Fibroblast of the aortic adventitia (primary cell): ENCODE data around the gene GNA12. TPM values are rescaled to one million over a fixed set of nuclear protein-coding genes. Genes with fewer than 3 reads are reported as not detected.

Experiments used
- DNase-seq: peaks from one replicate; pipeline ENCODE4 v3.0.0-alpha.2; 2010; ENCODE audit warnings: low read depth
- H3K4me3 ChIP-seq: 2 replicates; pipeline ENCODE4 v1.5.1; 2011; ENCODE audit warnings: low read depth, mild to moderate bottlenecking, control low read depth, low read length, moderate library complexity
- total RNA-seq: library from RNA; depleted of rRNA; stranded (reverse); fragments of >200 nt; gene quantifications from 2 replicates; pipeline ENCODE4 v1.2.3, GENCODE V29; 2012; ENCODE audit warnings: low replicate concordance
- TF ChIP-seq, protein P1 (sequence below): IDR thresholded peaks from 2 replicates; pipeline ENCODE4 v1.5.1; 2011; ENCODE audit warnings: mild to moderate bottlenecking, low read length, control low read depth, inconsistent platforms; ENCODE audit not compliant: insufficient read depth

Gene GNA12
- total RNA-seq, 1 donor = 16.2 TPM

GRCh38 chr7:2717293-2718261 lies 126.5 kb downstream of the GNA12 start:
- TF ChIP-seq, protein P1, sequence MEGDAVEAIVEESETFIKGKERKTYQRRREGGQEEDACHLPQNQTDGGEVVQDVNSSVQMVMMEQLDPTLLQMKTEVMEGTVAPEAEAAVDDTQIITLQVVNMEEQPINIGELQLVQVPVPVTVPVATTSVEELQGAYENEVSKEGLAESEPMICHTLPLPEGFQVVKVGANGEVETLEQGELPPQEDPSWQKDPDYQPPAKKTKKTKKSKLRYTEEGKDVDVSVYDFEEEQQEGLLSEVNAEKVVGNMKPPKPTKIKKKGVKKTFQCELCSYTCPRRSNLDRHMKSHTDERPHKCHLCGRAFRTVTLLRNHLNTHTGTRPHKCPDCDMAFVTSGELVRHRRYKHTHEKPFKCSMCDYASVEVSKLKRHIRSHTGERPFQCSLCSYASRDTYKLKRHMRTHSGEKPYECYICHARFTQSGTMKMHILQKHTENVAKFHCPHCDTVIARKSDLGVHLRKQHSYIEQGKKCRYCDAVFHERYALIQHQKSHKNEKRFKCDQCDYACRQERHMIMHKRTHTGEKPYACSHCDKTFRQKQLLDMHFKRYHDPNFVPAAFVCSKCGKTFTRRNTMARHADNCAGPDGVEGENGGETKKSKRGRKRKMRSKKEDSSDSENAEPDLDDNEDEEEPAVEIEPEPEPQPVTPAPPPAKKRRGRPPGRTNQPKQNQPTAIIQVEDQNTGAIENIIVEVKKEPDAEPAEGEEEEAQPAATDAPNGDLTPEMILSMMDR = no peak
- peak; percentile 54 for DNase-seq
- no peak overlapping the region for H3K4me3 ChIP-seq

GRCh38 chr7:2716906-2717292 lies 127.2 kb downstream of the GNA12 start:
- no peak for DNase-seq
- TF ChIP-seq, protein P1 = no peak
- no peak overlapping the region for H3K4me3 ChIP-seq

DNA sequence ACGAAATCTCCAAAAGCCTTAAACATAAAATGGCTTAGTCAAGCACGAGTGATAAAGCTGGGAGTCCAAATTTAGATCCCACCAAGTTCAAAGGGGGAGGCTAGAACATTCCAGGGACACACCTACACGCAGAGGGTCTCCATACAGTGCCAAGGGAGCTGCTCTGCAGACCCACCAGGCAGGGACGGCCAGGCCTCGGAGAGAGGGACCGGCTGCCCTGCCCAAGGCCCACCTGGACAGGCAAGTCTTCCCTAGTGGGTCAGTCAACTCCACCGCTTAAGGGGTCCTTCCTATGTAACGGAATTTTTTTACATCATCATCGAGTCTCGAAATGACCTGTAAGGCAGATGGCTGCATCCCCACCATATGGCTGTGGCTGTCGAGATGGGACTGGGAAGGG lies 127.6 kb downstream of the GNA12 start:
- H3K4me3 ChIP-seq = no peak overlapping the region
- TF ChIP-seq, protein P1 = no peak
- DNase-seq = no peak

DNA sequence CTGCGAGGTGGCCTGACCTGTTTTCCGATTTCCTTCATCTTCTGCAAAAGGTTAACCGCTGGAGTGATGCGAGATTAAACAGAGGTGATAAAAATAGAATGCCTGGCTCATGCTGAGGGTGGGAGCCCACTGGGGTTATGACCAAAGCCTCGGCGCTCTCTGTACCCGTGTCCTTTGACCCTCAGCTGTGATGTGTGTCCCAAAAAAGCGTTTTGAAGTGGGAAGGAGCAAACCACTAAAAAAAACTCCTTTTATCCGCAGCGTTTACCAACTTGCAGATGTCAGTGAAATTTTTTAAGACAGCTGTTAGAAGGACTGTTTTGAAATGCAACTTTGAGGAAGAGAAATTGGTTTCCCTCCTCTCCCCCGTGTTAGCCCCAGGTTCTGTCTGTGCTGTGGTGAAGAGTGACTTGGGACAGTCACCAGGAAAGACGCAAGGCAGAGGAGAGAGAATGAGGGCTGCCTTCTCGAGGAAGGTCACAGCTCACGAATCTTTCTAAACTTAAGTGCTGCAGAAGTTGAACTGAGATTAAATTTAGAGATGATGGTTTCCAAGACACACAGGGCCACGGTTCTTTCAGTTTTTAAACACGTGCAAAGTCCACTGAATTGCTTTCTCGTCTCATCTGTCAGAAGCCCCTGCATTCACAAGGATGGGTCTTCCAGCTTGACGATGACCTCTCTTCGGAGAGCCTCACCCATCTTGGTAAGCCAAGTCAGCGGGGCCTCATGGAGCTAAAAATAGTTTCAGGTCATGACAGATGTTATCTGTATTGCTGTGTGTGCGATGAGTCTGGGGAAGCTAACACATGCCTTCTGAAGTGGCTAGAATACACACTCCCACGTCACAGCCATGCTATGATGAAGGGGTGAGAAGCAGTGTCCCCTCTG lies 128.5 kb downstream of the GNA12 start:
- no peak for DNase-seq
- TF ChIP-seq, protein P1 = no peak
- H3K4me3 ChIP-seq = no peak overlapping the region

- TF ChIP-seq, protein P1 = no peak
- DNase-seq = no peak
- no peak overlapping the region for H3K4me3 ChIP-seq
Observed at GRCh38 chr7:2714636-2715035, 129.5 kb downstream of the GNA12 start.

DNA sequence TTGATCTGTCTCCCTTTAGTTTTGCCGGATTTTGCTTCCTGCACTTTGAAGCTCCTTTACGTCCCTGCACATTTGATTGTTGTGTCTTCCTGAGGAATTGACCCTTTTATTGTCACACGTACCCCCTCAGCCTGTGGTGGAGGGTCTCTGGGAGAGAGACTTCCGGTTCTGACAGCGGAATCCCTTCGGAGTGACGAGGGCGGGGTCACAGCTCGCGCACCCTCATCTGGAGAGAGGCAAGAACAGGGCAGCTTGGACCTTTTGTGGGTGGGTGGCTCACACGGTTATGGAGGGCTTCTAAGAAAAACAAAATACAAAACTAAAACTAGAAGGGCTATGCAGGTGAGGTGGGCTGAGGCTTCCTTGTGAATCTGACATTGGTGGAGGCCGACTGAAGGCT lies 130.1 kb downstream of the GNA12 start:
- DNase-seq = no peak
- no peak overlapping the region for H3K4me3 ChIP-seq
- TF ChIP-seq, protein P1 = no peak
